ENCODE data around the gene CERKL.

CERKL gene

DNA sequence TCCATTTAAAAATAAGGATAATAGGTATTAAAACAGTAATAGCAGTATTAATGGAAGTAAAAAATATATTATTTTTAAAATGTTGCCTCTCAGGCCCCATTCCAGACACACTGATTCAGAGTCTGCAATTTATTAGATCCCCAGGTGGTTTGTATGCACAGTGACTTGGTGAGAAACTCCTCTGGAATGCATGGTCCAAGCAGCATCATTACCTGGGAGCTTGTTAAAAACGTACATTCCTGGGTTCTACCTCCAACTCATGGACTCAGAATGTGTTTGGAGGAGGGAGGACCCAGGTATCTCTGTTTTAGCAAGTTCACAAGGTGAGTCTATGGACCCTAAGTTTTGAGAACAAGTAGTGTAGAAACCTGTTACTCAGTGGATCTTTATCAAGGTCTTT is 104.1 kb downstream of the CERKL start:
- Mint-ChIP-seq H3K9me3 (ENCODE audit: low read depth) (no peaks in the 10 kb centered on the region), H3K4me3 (no peak overlapping the region), H3K36me3 (peaks cover 5% of the 10 kb centered on the region), H3K27me3 (no peaks in the 10 kb centered on the region), H3K4me1 (ENCODE audit: low read depth) (no peaks in the 10 kb centered on the region), H3K27ac (no peak overlapping the region)

DNA sequence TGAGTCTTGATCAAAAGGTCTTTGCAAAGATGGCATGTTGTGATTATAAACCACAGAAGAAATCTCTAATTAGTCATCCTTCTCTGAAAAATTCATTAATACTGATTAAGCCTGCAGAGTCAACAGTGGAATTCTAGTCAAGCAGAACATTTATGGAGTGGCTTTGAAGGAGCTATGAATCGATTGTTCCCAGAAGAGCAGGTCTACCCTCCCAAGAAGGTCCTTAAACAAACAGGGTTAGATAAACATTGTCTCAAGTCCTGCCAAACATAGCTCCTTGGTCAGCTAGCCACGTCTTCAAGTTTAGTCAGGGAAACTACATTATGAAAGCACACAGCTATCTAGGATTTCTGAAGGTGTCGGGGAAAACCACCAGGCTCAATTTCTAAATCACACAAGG is 110.8 kb downstream of the CERKL start:
- Mint-ChIP-seq H3K27ac (no peak overlapping the region), H3K9me3 (ENCODE audit: low read depth) (peaks cover 4% of the 10 kb centered on the region), H3K36me3 (peaks cover 6% of the 10 kb centered on the region), H3K4me3 (no peak overlapping the region), H3K27me3 (no peaks in the 10 kb centered on the region), H3K4me1 (ENCODE audit: low read depth) (peaks cover 2% of the 10 kb centered on the region)

DNA sequence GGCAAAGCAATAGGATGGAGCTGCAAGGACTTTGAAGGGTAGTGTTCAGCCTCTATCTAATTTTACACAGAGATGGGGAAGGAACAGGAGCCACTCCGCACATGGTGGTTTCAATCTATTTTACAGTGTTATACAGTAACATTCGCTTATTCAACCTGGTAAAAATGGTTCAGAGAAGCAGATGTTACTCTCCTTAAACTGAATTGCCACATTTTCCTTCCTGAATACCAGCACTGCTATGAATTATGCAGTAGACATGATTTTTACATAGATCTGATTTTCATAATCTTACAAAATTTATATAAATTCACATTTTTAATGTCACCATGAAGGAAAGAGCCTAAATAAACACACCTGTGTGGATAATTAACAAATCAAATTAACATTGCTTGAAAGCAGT is 114.7 kb downstream of the CERKL start:
- peaks cover 34% of the 10 kb centered on the region for H3K36me3 Mint-ChIP-seq
- no peak overlapping the region for H3K27ac Mint-ChIP-seq
- peaks cover 2% of the 10 kb centered on the region for H3K4me1 Mint-ChIP-seq (ENCODE audit: low read depth)
- H3K27me3 Mint-ChIP-seq = no peaks in the 10 kb centered on the region
- H3K4me3 Mint-ChIP-seq = no peak overlapping the region
- peaks cover 4% of the 10 kb centered on the region for H3K9me3 Mint-ChIP-seq (ENCODE audit: low read depth)

GRCh38 chr2:181540421-181540820 is 116.5 kb downstream of the CERKL start:
- no peaks in the 10 kb centered on the region for H3K9me3 Mint-ChIP-seq (ENCODE audit: low read depth)
- H3K36me3 Mint-ChIP-seq = peaks cover 39% of the 10 kb centered on the region
- H3K4me3 Mint-ChIP-seq = no peak overlapping the region
- no peaks in the 10 kb centered on the region for H3K27me3 Mint-ChIP-seq
- H3K27ac Mint-ChIP-seq = no peak overlapping the region
- no peaks in the 10 kb centered on the region for H3K4me1 Mint-ChIP-seq (ENCODE audit: low read depth)

DNA sequence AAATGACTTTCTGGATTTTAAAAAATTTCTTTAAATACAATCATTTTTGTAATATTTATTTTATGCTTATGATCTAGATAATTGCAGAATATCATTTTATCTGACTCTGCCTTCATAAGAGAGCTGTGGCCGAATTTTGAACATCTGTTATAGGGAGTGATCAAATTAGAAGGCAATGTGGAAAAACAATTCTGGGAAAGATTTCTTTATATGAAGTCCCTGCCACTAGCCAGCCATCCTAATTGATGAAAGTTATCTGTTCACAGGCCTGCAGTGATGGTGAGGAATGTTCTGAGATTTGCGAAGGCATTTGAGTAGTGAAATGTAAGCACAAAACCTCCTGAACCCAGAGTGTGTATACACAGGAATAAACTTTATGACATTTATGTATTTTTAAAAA is 120.2 kb downstream of the CERKL start:
- Mint-ChIP-seq H3K27me3 (no peaks in the 10 kb centered on the region), H3K36me3 (peaks cover 50% of the 10 kb centered on the region), H3K4me1 (ENCODE audit: low read depth) (no peaks in the 10 kb centered on the region), H3K4me3 (no peak overlapping the region), H3K9me3 (ENCODE audit: low read depth) (no peaks in the 10 kb centered on the region), H3K27ac (no peak overlapping the region)

DNA sequence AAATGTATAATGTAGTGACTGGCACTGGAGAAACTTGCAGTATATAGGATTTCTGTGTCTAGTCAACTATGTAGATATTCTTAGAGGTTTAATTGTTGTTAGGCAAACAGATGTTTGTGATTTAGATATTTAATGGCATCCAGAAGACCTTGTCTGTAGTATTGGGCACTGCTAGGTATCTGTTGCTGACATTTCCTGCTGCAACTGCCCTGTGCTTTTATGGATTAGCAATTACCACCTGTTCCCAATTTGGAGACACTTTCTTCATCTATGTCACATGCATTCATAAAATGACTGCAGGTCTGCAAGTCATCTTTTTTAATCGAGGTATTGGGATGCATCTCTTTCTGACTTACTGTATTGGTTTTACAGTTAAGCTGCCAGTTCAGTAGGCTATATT is 128.5 kb downstream of the CERKL start:
- H3K4me3 Mint-ChIP-seq = no peak overlapping the region
- H3K9me3 Mint-ChIP-seq (ENCODE audit: low read depth) = no peaks in the 10 kb centered on the region
- H3K27me3 Mint-ChIP-seq = no peaks in the 10 kb centered on the region
- H3K4me1 Mint-ChIP-seq (ENCODE audit: low read depth) = no peaks in the 10 kb centered on the region
- no peak overlapping the region for H3K27ac Mint-ChIP-seq
- peaks cover 15% of the 10 kb centered on the region for H3K36me3 Mint-ChIP-seq

DNA sequence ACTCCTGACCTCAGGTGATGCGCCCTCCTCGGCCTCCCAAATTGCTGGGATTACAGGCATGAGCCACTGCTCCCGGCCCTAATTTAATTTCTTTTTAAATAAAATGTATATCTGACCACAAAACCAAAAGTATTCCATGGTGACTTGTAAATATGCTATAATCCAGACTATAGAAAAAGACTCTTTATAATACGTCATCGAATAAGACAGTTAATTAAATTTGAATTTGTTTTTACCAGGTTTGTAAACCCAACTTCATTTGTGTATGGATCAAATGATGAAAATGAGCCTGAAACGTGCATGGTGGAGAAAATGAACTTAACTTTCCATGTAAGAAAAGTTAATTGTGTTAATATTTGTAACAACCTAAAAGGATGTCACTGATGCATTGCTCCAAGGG is 129.8 kb downstream of the CERKL start:
- Mint-ChIP-seq H3K36me3 (peaks cover 15% of the 10 kb centered on the region), H3K27ac (no peak overlapping the region), H3K9me3 (ENCODE audit: low read depth) (no peaks in the 10 kb centered on the region)

DNA sequence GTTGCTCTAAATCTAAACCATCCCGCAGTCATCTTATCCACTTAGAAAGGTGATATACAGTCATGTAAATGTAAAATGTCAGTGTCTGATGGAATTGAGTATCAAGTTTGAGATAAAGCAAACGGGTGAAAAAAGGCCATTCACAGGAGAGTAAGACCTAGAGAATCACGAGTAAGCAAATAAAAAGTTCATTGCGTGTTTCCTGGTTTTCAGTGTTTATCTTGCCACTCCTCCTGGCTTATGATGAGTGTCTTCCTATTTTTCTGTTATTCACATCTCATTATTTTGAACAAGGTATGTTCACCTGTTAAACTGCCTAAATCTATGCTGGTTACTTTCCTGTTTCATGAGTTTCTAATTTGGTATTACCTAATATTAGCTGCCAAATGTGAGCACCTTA is 130.9 kb downstream of the CERKL start:
- Mint-ChIP-seq H3K9me3 (ENCODE audit: low read depth) (no peaks in the 10 kb centered on the region), H3K27ac (peak overlapping the region; percentile 46), H3K4me3 (no peak overlapping the region), H3K27me3 (no peaks in the 10 kb centered on the region), H3K4me1 (ENCODE audit: low read depth) (no peaks in the 10 kb centered on the region), H3K36me3 (peaks cover 15% of the 10 kb centered on the region)

More for the DNA sequence above, 129.8 kb downstream of the CERKL start:
- H3K27me3 Mint-ChIP-seq = no peaks in the 10 kb centered on the region
- no peaks in the 10 kb centered on the region for H3K4me1 Mint-ChIP-seq (ENCODE audit: low read depth)
- no peak overlapping the region for H3K4me3 Mint-ChIP-seq

GRCh38 chr2:181523756-181524155 is 133.1 kb downstream of the CERKL start:
- no peaks in the 10 kb centered on the region for H3K27me3 Mint-ChIP-seq
- H3K4me3 Mint-ChIP-seq = no peak overlapping the region
- no peak overlapping the region for H3K27ac Mint-ChIP-seq
- no peaks in the 10 kb centered on the region for H3K4me1 Mint-ChIP-seq (ENCODE audit: low read depth)
- no peaks in the 10 kb centered on the region for H3K9me3 Mint-ChIP-seq (ENCODE audit: low read depth)
- H3K36me3 Mint-ChIP-seq = peaks cover 13% of the 10 kb centered on the region

DNA sequence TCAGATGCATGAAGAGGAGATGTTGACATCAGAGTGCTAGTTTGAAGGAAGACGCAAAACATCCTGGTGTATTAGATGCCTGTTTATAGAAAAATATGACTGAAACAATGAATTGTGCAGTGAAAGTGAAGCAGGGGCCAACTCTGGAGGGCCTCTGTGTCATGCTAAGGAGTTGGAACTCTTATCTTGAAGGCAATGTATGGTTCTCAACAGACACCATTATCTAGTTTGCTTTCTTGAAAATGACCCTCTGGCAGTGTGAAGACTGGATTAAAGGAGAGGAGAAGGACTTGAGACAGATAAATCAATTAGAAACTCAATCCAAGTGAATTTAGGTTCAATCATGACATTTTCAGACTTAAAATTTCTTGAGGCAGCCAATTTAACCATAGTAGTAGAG is 136.7 kb downstream of the CERKL start:
- Mint-ChIP-seq H3K27me3 (no peaks in the 10 kb centered on the region), H3K9me3 (ENCODE audit: low read depth) (no peaks in the 10 kb centered on the region), H3K27ac (no peak overlapping the region), H3K4me1 (ENCODE audit: low read depth) (peaks cover 30% of the 10 kb centered on the region), H3K4me3 (no peak overlapping the region), H3K36me3 (peaks cover 15% of the 10 kb centered on the region)

GRCh38 chr2:181517685-181518301 is 139.1 kb downstream of the CERKL start:
- peaks cover 29% of the 10 kb centered on the region for H3K36me3 Mint-ChIP-seq
- no peaks in the 10 kb centered on the region for H3K9me3 Mint-ChIP-seq (ENCODE audit: low read depth)
- H3K4me3 Mint-ChIP-seq = no peak overlapping the region
- peaks cover 52% of the 10 kb centered on the region for H3K4me1 Mint-ChIP-seq (ENCODE audit: low read depth)
- H3K27me3 Mint-ChIP-seq = no peaks in the 10 kb centered on the region
- peak overlapping the region; percentile 68 for H3K27ac Mint-ChIP-seq

GRCh38 chr2:181516992-181517391 is 139.9 kb downstream of the CERKL start:
- peak overlapping the region; percentile 59 for H3K27ac Mint-ChIP-seq
- peaks cover 36% of the 10 kb centered on the region for H3K36me3 Mint-ChIP-seq
- H3K9me3 Mint-ChIP-seq (ENCODE audit: low read depth) = no peaks in the 10 kb centered on the region
- no peak overlapping the region for H3K4me3 Mint-ChIP-seq
- peaks cover 59% of the 10 kb centered on the region for H3K4me1 Mint-ChIP-seq (ENCODE audit: low read depth)
- H3K27me3 Mint-ChIP-seq = no peaks in the 10 kb centered on the region

DNA sequence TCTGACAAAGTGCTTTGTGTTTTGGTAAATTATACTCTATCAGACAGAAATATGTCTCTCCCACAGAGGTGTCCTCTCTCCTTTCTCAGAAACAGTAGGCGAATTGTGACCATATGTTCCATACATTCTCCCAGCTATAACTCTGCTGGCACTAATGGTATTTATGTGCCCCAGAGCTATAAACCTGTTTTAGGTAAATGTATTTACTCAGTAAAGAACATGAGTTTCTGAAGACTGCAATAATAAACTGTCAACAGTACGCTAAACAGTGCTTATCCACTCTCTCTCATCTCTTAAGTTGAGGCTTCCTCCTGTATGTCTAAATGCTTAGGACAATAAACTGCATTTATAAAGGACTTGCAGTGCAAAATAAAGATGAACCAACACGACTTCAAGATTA is 141.2 kb downstream of the CERKL start:
- H3K36me3 Mint-ChIP-seq = peaks cover 43% of the 10 kb centered on the region
- H3K27me3 Mint-ChIP-seq = no peaks in the 10 kb centered on the region
- no peak overlapping the region for H3K4me3 Mint-ChIP-seq
- H3K9me3 Mint-ChIP-seq (ENCODE audit: low read depth) = no peaks in the 10 kb centered on the region
- H3K27ac Mint-ChIP-seq = peak overlapping the region; percentile 59
- peaks cover 60% of the 10 kb centered on the region for H3K4me1 Mint-ChIP-seq (ENCODE audit: low read depth)

DNA sequence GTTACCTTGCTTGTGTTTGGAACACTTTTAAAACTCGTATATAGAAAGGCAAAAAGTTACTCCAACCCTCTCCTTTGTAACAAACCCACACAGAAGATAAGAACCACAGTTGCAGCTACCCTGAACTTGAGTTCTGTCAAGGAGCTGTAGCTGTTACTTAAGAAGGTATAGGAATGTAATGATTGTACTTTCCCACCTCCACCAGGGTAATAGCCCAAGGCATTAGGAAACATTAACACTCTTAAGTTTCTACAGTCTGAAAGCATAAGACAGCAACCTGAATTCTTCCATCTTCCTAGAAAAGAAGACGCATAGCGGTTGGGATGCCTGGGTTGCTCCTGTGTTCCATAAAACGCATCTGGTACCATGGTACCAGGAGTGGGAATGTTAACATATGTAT is 156.7 kb downstream of the CERKL start:
- Mint-ChIP-seq H3K27me3 (no peaks in the 10 kb centered on the region), H3K36me3 (peaks cover 14% of the 10 kb centered on the region), H3K4me3 (no peak overlapping the region), H3K4me1 (ENCODE audit: low read depth) (peaks cover 5% of the 10 kb centered on the region), H3K9me3 (ENCODE audit: low read depth) (no peaks in the 10 kb centered on the region), H3K27ac (no peak overlapping the region)

- no peak overlapping the region for H3K4me3 Mint-ChIP-seq
- no peaks in the 10 kb centered on the region for H3K9me3 Mint-ChIP-seq (ENCODE audit: low read depth)
- H3K36me3 Mint-ChIP-seq = peaks cover 16% of the 10 kb centered on the region
- peaks cover 7% of the 10 kb centered on the region for H3K4me1 Mint-ChIP-seq (ENCODE audit: low read depth)
- H3K27me3 Mint-ChIP-seq = no peaks in the 10 kb centered on the region
- no peak overlapping the region for H3K27ac Mint-ChIP-seq
Observed at GRCh38 chr2:181499231-181499630, 157.7 kb downstream of the CERKL start.
